ENCODE data around the gene ARMH3.
A peak's percentile ranks its signal among the peaks of the same experiment; 100 is the strongest.

The ARMH3 gene

GRCh38 chr10:101835362-101835761, 220.6 kb downstream of the ARMH3 start:
- no peak overlapping the region for H3K27ac ChIP-seq
- no peak overlapping the region for H3K4me3 ChIP-seq (ENCODE audit: low read depth in 1 of 2, low read length in 1 of 2)
- H3K36me3 ChIP-seq = no peaks in the 10 kb centered on the region
- H3K9me3 ChIP-seq = no peaks in the 10 kb centered on the region
- no peak for TF ChIP-seq CTCF (IDR thresholded peaks at IDR 0.05)
- H3K27me3 ChIP-seq = peaks cover 15% of the 10 kb centered on the region
- H3K4me1 ChIP-seq (ENCODE audit: control insufficient read depth in 1 of 2, insufficient read depth in 1 of 2, low read depth in 1 of 2, low read length in 1 of 2) = peaks cover 49 to 52% of the 10 kb centered on the region in 2 experiments

GRCh38 chr10:101834341-101834740, 221.6 kb downstream of the ARMH3 start:
- H3K36me3 ChIP-seq = no peaks in the 10 kb centered on the region
- peak overlapping the region in 1 of 2 experiments; percentile 3 for H3K4me3 ChIP-seq (ENCODE audit: low read depth in 1 of 2, low read length in 1 of 2)
- H3K9me3 ChIP-seq = no peaks in the 10 kb centered on the region
- peak overlapping the region; percentile 64 for H3K27ac ChIP-seq
- H3K27me3 ChIP-seq = peaks cover 5% of the 10 kb centered on the region
- H3K4me1 ChIP-seq (ENCODE audit: control insufficient read depth in 1 of 2, insufficient read depth in 1 of 2, low read depth in 1 of 2, low read length in 1 of 2) = peaks cover 48 to 52% of the 10 kb centered on the region in 2 experiments
- no peak for TF ChIP-seq CTCF (IDR thresholded peaks at IDR 0.05)

GRCh38 chr10:101833466-101833865, 222.5 kb downstream of the ARMH3 start:
- no peak for TF ChIP-seq CTCF (IDR thresholded peaks at IDR 0.05)
- Histone ChIP-seq H3K36me3 (no peaks in the 10 kb centered on the region), H3K27me3 (no peaks in the 10 kb centered on the region), H3K4me3 (ENCODE audit: low read depth in 1 of 2, low read length in 1 of 2) (no peak overlapping the region), H3K27ac (no peak overlapping the region), H3K4me1 (ENCODE audit: control insufficient read depth in 1 of 2, insufficient read depth in 1 of 2, low read depth in 1 of 2, low read length in 1 of 2) (peaks cover 53 to 59% of the 10 kb centered on the region in 2 experiments), H3K9me3 (no peaks in the 10 kb centered on the region)

GRCh38 chr10:101832325-101832771, 223.6 kb downstream of the ARMH3 start:
- Histone ChIP-seq H3K9me3 (no peaks in the 10 kb centered on the region), H3K36me3 (no peaks in the 10 kb centered on the region), H3K4me3 (ENCODE audit: low read depth in 1 of 2, low read length in 1 of 2) (no peak overlapping the region), H3K27me3 (no peaks in the 10 kb centered on the region), H3K4me1 (ENCODE audit: control insufficient read depth in 1 of 2, insufficient read depth in 1 of 2, low read depth in 1 of 2, low read length in 1 of 2) (peaks cover 53 to 59% of the 10 kb centered on the region in 2 experiments), H3K27ac (no peak overlapping the region)
- no peak for TF ChIP-seq CTCF (IDR thresholded peaks at IDR 0.05)

GRCh38 chr10:101831169-101831811, 224.7 kb downstream of the ARMH3 start:
- Histone ChIP-seq H3K4me3 (ENCODE audit: low read depth in 1 of 2, low read length in 1 of 2) (peak overlapping the region; percentile 72 to 93), H3K9me3 (no peaks in the 10 kb centered on the region), H3K36me3 (no peaks in the 10 kb centered on the region), H3K4me1 (ENCODE audit: control insufficient read depth in 1 of 2, insufficient read depth in 1 of 2, low read depth in 1 of 2, low read length in 1 of 2) (peaks cover 51 to 56% of the 10 kb centered on the region in 2 experiments), H3K27ac (peak overlapping the region; percentile 67), H3K27me3 (no peaks in the 10 kb centered on the region)
- TF ChIP-seq CTCF (IDR thresholded peaks at IDR 0.05) = no peak

All from neutrophil (primary cell).